ENCODE results near the gene GABBR2. TPM values are rescaled to one million over a fixed set of nuclear protein-coding genes. Genes with fewer than 3 reads are reported as not detected.
"Not testable (repeated sequence)": the region's sequence is repeated elsewhere in the genome, so short reads cannot be mapped to it uniquely, and the experiment has no call there.

GABBR2 gene
- polyA plus RNA-seq, 1 donor (not counting 4 experiments of a cell fraction or from before 2014, with no cell fraction given) = 0.01 TPM

DNA sequence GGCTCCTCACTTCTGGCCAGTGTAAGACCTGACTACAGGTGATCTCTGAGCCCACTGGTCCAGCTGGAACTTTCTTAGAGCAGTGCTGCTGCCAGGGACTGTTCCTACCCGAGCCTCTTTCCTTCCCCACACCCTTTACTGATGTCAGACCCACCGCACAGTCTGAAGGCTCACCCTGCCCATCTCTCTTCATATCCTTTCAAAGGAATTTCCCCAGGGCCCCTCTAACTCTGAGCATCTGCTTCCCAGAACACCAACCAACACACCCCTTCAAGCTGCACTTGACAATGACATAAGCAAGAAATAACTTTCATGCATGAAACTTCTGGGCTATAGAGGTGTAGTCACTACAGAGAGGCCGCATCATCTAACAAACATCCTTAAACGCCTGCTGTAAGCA lies 119.6 kb downstream of the GABBR2 start:
- Histone ChIP-seq H3K4me2 (ENCODE audit: control insufficient read depth, extremely low read depth, insufficient read depth, low read depth, low read length) (no peak overlapping the region), H3K27ac (ENCODE audit: control insufficient read depth, insufficient read depth, low read length) (no peak overlapping the region), H3K79me2 (ENCODE audit: control insufficient read depth, insufficient read depth, low read length) (no peaks in the 10 kb centered on the region), H3K36me3 (ENCODE audit: control insufficient read depth in 2 of 2, extremely low read depth in 1 of 2, insufficient read depth in 2 of 2, low read length in 2 of 2) (no peaks in the 10 kb centered on the region), H3K9me3 (ENCODE audit: control insufficient read depth, low read depth, low read length) (no peaks in the 10 kb centered on the region), H4K20me1 (ENCODE audit: control insufficient read depth, extremely low read depth, insufficient read depth, low read length) (no peaks in the 10 kb centered on the region), H3K27me3 (ENCODE audit: control insufficient read depth, extremely low read depth, insufficient read depth, low read length) (peaks cover 12% of the 10 kb centered on the region), H2AFZ (ENCODE audit: control insufficient read depth, low read length) (no peak overlapping the region), H3K4me3 (ENCODE audit: control insufficient read depth in 2 of 3, extremely low read depth in 1 of 3, insufficient read depth in 2 of 3, low read depth in 1 of 3, low read length in 3 of 3) (no peak overlapping the region), H3K9ac (ENCODE audit: control insufficient read depth, extremely low read depth, insufficient read depth, low read length) (no peak overlapping the region), H3K4me1 (ENCODE audit: control insufficient read depth, extremely low read depth, insufficient read depth, low read length) (no peaks in the 10 kb centered on the region), H3K9me1 (ENCODE audit: control insufficient read depth, extremely low read depth, insufficient read depth, low read length) (no peaks in the 10 kb centered on the region)
- TF ChIP-seq EZH2 (IDR thresholded peaks at IDR 0.05; ENCODE audit: low read length) = no peak
- TF ChIP-seq, protein P1, sequence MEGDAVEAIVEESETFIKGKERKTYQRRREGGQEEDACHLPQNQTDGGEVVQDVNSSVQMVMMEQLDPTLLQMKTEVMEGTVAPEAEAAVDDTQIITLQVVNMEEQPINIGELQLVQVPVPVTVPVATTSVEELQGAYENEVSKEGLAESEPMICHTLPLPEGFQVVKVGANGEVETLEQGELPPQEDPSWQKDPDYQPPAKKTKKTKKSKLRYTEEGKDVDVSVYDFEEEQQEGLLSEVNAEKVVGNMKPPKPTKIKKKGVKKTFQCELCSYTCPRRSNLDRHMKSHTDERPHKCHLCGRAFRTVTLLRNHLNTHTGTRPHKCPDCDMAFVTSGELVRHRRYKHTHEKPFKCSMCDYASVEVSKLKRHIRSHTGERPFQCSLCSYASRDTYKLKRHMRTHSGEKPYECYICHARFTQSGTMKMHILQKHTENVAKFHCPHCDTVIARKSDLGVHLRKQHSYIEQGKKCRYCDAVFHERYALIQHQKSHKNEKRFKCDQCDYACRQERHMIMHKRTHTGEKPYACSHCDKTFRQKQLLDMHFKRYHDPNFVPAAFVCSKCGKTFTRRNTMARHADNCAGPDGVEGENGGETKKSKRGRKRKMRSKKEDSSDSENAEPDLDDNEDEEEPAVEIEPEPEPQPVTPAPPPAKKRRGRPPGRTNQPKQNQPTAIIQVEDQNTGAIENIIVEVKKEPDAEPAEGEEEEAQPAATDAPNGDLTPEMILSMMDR (optimal IDR thresholded peaks at IDR 0.05 in 1 of 3, IDR thresholded peaks at IDR 0.05 in 1 of 3, conservative IDR thresholded peaks at IDR 0.05 in 1 of 3; ENCODE audit: extremely low read depth in 1 of 3, insufficient read depth in 2 of 3, low read length in 3 of 3) = no peak
- dilution Hi-C loops (cut with MboI; ENCODE audit: extremely low pct_ligation_motif_present, low sequenced_read_pairs) = no loop called here
- FAIRE-seq (no peak), DNase-seq (ENCODE audit: low read depth, low spot score) (no peak)

DNA sequence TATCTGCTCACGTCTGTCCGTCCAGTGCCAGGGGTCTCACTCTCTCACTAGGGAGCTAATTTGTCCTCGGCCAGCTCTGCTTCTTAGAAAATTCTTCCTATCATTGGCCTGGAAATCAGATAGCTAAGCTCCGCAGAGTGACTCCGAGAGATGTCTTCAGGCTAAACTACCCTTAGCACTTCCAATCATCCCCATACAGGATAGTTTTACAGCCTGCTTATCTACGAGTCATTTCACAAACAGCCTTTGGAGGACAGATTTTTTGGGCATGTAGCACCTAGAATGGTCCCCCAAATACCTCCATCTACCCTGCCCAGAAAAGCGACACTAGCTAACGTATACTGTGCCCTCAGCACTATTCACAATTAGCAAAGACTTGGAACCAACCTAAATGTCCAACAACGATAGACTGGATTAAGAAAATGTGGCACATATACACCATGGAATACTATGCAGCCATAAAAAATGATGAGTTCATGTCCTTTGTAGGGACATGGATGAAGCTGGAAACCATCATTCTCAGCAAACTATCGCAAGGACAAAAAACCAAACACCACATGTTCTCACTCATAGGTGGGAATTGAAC lies 123.8 kb downstream of the GABBR2 start:
- H3K27ac ChIP-seq (ENCODE audit: control insufficient read depth, insufficient read depth, low read length); H3K4me3 ChIP-seq (ENCODE audit: control insufficient read depth in 2 of 3, extremely low read depth in 1 of 3, insufficient read depth in 2 of 3, low read depth in 1 of 3, low read length in 3 of 3); H3K36me3 ChIP-seq (ENCODE audit: control insufficient read depth in 2 of 2, extremely low read depth in 1 of 2, insufficient read depth in 2 of 2, low read length in 2 of 2); H3K79me2 ChIP-seq (ENCODE audit: control insufficient read depth, insufficient read depth, low read length); H3K9ac ChIP-seq (ENCODE audit: control insufficient read depth, extremely low read depth, insufficient read depth, low read length); H3K9me3 ChIP-seq (ENCODE audit: control insufficient read depth, low read depth, low read length); H3K4me1 ChIP-seq (ENCODE audit: control insufficient read depth, extremely low read depth, insufficient read depth, low read length); dilution Hi-C loops (cut with MboI; ENCODE audit: extremely low pct_ligation_motif_present, low sequenced_read_pairs); DNase-seq (ENCODE audit: low read depth, low spot score); H2AFZ ChIP-seq (ENCODE audit: control insufficient read depth, low read length); FAIRE-seq; H3K4me2 ChIP-seq (ENCODE audit: control insufficient read depth, extremely low read depth, insufficient read depth, low read depth, low read length); H4K20me1 ChIP-seq (ENCODE audit: control insufficient read depth, extremely low read depth, insufficient read depth, low read length); H3K9me1 ChIP-seq (ENCODE audit: control insufficient read depth, extremely low read depth, insufficient read depth, low read length): not testable (repeated sequence)
- peaks cover 24% of the 10 kb centered on the region for H3K27me3 ChIP-seq (ENCODE audit: control insufficient read depth, extremely low read depth, insufficient read depth, low read length)

DNA sequence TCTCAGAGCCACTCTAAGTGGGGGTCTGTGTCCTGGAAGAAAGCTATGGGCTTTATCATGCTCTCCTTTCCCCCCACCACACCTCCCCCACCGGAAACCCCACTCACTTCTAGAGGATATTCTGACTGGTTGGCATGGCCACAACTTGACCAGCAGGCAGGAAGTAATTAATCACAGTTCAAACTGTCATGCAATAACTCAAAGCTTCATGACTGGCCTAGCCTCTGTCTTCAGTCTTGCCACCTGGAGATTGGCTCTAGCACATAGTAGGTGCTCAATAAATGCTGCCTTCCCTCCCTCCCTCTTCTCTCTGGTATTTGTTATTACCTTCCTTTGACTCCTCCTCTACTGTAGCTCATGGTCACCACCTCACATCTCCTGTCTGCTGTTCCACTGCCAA lies 124.7 kb downstream of the GABBR2 start:
- Histone ChIP-seq H3K27me3 (ENCODE audit: control insufficient read depth, extremely low read depth, insufficient read depth, low read length) (peaks cover 27% of the 10 kb centered on the region), H3K79me2 (ENCODE audit: control insufficient read depth, insufficient read depth, low read length) (no peaks in the 10 kb centered on the region), H3K36me3 (ENCODE audit: control insufficient read depth in 2 of 2, extremely low read depth in 1 of 2, insufficient read depth in 2 of 2, low read length in 2 of 2) (no peaks in the 10 kb centered on the region), H3K9ac (ENCODE audit: control insufficient read depth, extremely low read depth, insufficient read depth, low read length) (no peak overlapping the region), H4K20me1 (ENCODE audit: control insufficient read depth, extremely low read depth, insufficient read depth, low read length) (no peaks in the 10 kb centered on the region), H2AFZ (ENCODE audit: control insufficient read depth, low read length) (no peak overlapping the region), H3K4me1 (ENCODE audit: control insufficient read depth, extremely low read depth, insufficient read depth, low read length) (no peaks in the 10 kb centered on the region), H3K9me3 (ENCODE audit: control insufficient read depth, low read depth, low read length) (no peaks in the 10 kb centered on the region), H3K27ac (ENCODE audit: control insufficient read depth, insufficient read depth, low read length) (no peak overlapping the region), H3K4me2 (ENCODE audit: control insufficient read depth, extremely low read depth, insufficient read depth, low read depth, low read length) (no peak overlapping the region), H3K9me1 (ENCODE audit: control insufficient read depth, extremely low read depth, insufficient read depth, low read length) (no peaks in the 10 kb centered on the region), H3K4me3 (ENCODE audit: control insufficient read depth in 2 of 3, extremely low read depth in 1 of 3, insufficient read depth in 2 of 3, low read depth in 1 of 3, low read length in 3 of 3) (no peak overlapping the region)
- dilution Hi-C loops (cut with MboI; ENCODE audit: extremely low pct_ligation_motif_present, low sequenced_read_pairs) = no loop called here
- no peak for DNase-seq (ENCODE audit: low read depth, low spot score)
- TF ChIP-seq EZH2 (IDR thresholded peaks at IDR 0.05; ENCODE audit: low read length) = no peak
- TF ChIP-seq, protein P1 (optimal IDR thresholded peaks at IDR 0.05 in 1 of 3, IDR thresholded peaks at IDR 0.05 in 1 of 3, conservative IDR thresholded peaks at IDR 0.05 in 1 of 3; ENCODE audit: extremely low read depth in 1 of 3, insufficient read depth in 2 of 3, low read length in 3 of 3) = no peak
- FAIRE-seq = no peak
